Measurements from ENCODE around the gene IGF1R.

Gene IGF1R

DNA sequence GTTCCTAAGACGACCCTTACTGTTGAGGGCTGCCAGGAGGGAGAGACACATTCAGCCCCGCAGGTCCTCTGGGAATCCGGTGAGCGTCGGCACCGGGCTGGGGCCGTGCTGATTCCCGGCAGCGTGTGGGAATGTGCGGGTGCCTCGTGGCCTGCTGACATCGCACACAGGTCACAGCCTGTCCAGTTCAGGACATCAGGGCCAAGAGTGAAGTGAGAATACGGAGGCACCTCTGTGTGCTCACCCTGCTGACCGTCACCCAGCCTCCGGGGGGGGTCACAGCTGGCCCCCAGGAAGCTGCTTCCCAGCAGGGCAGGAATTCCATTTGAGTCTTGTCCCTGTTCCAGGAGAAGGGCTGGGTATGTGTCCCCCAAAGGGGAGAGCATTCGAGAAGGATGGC is 305.6 kb downstream of the IGF1R start:
- H3K9ac ChIP-seq (ENCODE audit: low read depth, low read length) = peak overlapping the region; percentile 61
- ATAC-seq (ENCODE audit: insufficient read depth, low read depth) = no peak
- TF ChIP-seq EZH2 (IDR thresholded peaks at IDR 0.05; ENCODE audit: borderline replicate concordance, low read depth, low read length, severe bottlenecking) = no peak
- TF ChIP-seq, protein P1, sequence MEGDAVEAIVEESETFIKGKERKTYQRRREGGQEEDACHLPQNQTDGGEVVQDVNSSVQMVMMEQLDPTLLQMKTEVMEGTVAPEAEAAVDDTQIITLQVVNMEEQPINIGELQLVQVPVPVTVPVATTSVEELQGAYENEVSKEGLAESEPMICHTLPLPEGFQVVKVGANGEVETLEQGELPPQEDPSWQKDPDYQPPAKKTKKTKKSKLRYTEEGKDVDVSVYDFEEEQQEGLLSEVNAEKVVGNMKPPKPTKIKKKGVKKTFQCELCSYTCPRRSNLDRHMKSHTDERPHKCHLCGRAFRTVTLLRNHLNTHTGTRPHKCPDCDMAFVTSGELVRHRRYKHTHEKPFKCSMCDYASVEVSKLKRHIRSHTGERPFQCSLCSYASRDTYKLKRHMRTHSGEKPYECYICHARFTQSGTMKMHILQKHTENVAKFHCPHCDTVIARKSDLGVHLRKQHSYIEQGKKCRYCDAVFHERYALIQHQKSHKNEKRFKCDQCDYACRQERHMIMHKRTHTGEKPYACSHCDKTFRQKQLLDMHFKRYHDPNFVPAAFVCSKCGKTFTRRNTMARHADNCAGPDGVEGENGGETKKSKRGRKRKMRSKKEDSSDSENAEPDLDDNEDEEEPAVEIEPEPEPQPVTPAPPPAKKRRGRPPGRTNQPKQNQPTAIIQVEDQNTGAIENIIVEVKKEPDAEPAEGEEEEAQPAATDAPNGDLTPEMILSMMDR (IDR thresholded peaks at IDR 0.05; ENCODE audit: borderline replicate concordance, extremely low read depth, low read length, poor library complexity, severe bottlenecking) = no peak
- peak overlapping the region; percentile 66 for H3K4me2 ChIP-seq (ENCODE audit: insufficient read depth, low read length)
- H3K4me1 ChIP-seq (ENCODE audit: insufficient read depth, low read length) = peaks cover 89% of the 10 kb centered on the region
- no peaks in the 10 kb centered on the region for H3K9me3 ChIP-seq (ENCODE audit: insufficient read depth, low read length, severe bottlenecking)
- peaks cover 41% of the 10 kb centered on the region for H3K36me3 ChIP-seq (ENCODE audit: insufficient read depth, low read length)
- H3K4me3 ChIP-seq (ENCODE audit: low read depth in 1 of 2, low read length in 2 of 2) = peak overlapping the region in 1 of 2 experiments; percentile 48; a peak in 2 of 4 replicates
- peaks cover 52% of the 10 kb centered on the region for H3K79me2 ChIP-seq (ENCODE audit: insufficient read depth, low read length)
- 0 out of 2 replicates have a peak overlapping the region, but pooled peaks have one; percentile 33 for H2AFZ ChIP-seq (ENCODE audit: low read depth, low read length)
- no peaks in the 10 kb centered on the region for H4K20me1 ChIP-seq (ENCODE audit: insufficient read depth, low read length)
- DNase-seq = peak; percentile 39
- peak overlapping the region; percentile 91 for H3K27ac ChIP-seq (ENCODE audit: low read length)
- no peaks in the 10 kb centered on the region for H3K27me3 ChIP-seq (ENCODE audit: insufficient read depth, low read length, poor library complexity)

DNA sequence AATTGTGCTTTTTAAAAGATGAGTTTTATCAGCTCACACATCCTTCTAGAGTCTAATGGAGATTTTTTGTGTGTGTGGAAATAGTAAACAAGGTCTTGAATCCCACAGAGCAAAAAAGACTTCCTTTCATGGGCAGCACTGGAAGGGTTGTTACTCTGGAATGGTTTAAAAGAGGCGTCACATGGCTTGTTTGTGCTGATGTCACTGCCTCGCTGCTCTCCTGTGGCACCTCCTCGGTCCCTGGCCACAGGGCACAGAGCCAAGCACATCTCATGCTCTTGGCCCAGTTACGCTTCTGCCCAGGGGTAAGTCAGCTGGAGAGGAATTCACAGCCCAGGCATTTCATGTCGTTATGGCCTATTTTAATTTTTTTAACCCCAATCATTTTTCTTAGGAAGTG is 306.1 kb downstream of the IGF1R start:
- Histone ChIP-seq H3K9me3 (ENCODE audit: insufficient read depth, low read length, severe bottlenecking) (no peaks in the 10 kb centered on the region), H3K79me2 (ENCODE audit: insufficient read depth, low read length) (peaks cover 52% of the 10 kb centered on the region), H3K4me3 (ENCODE audit: low read depth in 1 of 2, low read length in 2 of 2) (peak overlapping the region in 1 of 2 experiments; percentile 48; a peak in 2 of 4 replicates), H3K36me3 (ENCODE audit: insufficient read depth, low read length) (peaks cover 43% of the 10 kb centered on the region), H3K9ac (ENCODE audit: low read depth, low read length) (peak overlapping the region; percentile 61), H3K4me2 (ENCODE audit: insufficient read depth, low read length) (peak overlapping the region; percentile 66), H2AFZ (ENCODE audit: low read depth, low read length) (no peak overlapping the region), H4K20me1 (ENCODE audit: insufficient read depth, low read length) (no peaks in the 10 kb centered on the region), H3K27me3 (ENCODE audit: insufficient read depth, low read length, poor library complexity) (no peaks in the 10 kb centered on the region), H3K4me1 (ENCODE audit: insufficient read depth, low read length) (peaks cover 86% of the 10 kb centered on the region), H3K27ac (ENCODE audit: low read length) (peak overlapping the region; percentile 91)
- peak; percentile 77 for DNase-seq
- no peak for TF ChIP-seq EZH2 (IDR thresholded peaks at IDR 0.05; ENCODE audit: borderline replicate concordance, low read depth, low read length, severe bottlenecking)
- TF ChIP-seq, protein P1 (IDR thresholded peaks at IDR 0.05; ENCODE audit: borderline replicate concordance, extremely low read depth, low read length, poor library complexity, severe bottlenecking) = no peak
- peak; percentile 30 for ATAC-seq (ENCODE audit: insufficient read depth, low read depth)

DNA sequence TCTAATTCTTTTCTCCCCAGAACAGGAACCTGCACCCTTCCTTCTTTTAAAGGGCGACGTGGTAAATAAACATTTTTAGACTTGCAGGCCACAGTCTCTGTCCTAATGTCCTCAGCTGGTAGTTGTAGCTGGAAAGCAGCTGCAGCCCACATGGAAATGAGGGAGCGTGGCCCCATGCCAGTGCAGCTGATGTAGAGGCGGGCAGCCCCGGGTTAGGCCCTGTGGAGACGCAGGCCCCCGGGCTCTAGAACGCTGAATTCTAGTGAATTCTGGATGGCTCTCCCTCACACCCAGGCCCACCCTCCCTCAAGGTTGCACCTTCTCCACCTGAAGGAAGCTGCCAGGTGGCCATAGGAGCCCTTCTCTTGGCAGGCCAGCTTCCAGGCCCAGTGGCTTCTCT is 307.0 kb downstream of the IGF1R start:
- H3K27ac ChIP-seq (ENCODE audit: low read length) = peak overlapping the region; percentile 91
- H2AFZ ChIP-seq (ENCODE audit: low read depth, low read length) = no peak overlapping the region
- peaks cover 52% of the 10 kb centered on the region for H3K79me2 ChIP-seq (ENCODE audit: insufficient read depth, low read length)
- ATAC-seq (ENCODE audit: insufficient read depth, low read depth) = no peak
- peak overlapping the region; percentile 61 for H3K9ac ChIP-seq (ENCODE audit: low read depth, low read length)
- no peaks in the 10 kb centered on the region for H3K27me3 ChIP-seq (ENCODE audit: insufficient read depth, low read length, poor library complexity)
- H3K4me1 ChIP-seq (ENCODE audit: insufficient read depth, low read length) = peaks cover 77% of the 10 kb centered on the region
- no peaks in the 10 kb centered on the region for H3K9me3 ChIP-seq (ENCODE audit: insufficient read depth, low read length, severe bottlenecking)
- TF ChIP-seq EZH2 (IDR thresholded peaks at IDR 0.05; ENCODE audit: borderline replicate concordance, low read depth, low read length, severe bottlenecking) = no peak
- TF ChIP-seq, protein P1 (IDR thresholded peaks at IDR 0.05; ENCODE audit: borderline replicate concordance, extremely low read depth, low read length, poor library complexity, severe bottlenecking) = no peak
- H3K36me3 ChIP-seq (ENCODE audit: insufficient read depth, low read length) = peaks cover 45% of the 10 kb centered on the region
- H4K20me1 ChIP-seq (ENCODE audit: insufficient read depth, low read length) = no peaks in the 10 kb centered on the region
- peak overlapping the region; percentile 66 for H3K4me2 ChIP-seq (ENCODE audit: insufficient read depth, low read length)
- peak overlapping the region in 1 of 2 experiments; percentile 48; a peak in 2 of 4 replicates for H3K4me3 ChIP-seq (ENCODE audit: low read depth in 1 of 2, low read length in 2 of 2)
- DNase-seq = peak; percentile 34

Data from DND-41 (cell line).